ENCODE data around the gene MAGEF1.

MAGEF1 gene

DNA sequence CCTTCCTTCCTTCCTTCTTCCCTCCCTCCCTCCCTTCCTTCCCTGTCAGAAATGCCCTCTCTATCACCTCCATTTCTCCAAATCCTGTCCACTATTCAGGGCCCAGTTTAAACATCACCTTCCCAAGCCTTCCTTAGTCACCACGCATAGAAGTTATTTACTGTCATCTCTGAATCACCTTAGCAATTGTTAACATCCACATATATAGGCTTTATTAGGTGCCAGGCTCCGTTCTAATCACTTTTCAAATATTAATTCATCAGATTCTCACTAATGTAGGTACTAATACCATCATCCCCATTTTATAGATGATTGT lies 1.1 kb upstream of the MAGEF1 start:
- no peak overlapping the region for H3K18ac ChIP-seq (ENCODE audit: low read length)
- peaks cover 3 to 8% of the 10 kb centered on the region in 2 donors for H3K9me3 ChIP-seq (replicated peaks in 1 of 2; ENCODE audit: control insufficient read depth in 2 of 2, insufficient read depth in 1 of 2, low read depth in 1 of 2, low read length in 2 of 2)
- no peak overlapping the region for H2AFZ ChIP-seq (ENCODE audit: low read length)
- peaks cover 8 to 23% of the 10 kb centered on the region in 2 donors for H3K36me3 ChIP-seq (replicated peaks in 1 of 2; ENCODE audit: control insufficient read depth in 2 of 2, insufficient read depth in 2 of 2, low read length in 2 of 2)
- H3K79me1 ChIP-seq (ENCODE audit: low read depth, low read length) = peaks cover 2% of the 10 kb centered on the region
- H3K9ac ChIP-seq (ENCODE audit: low read depth, low read length, poor library complexity) = no peak overlapping the region
- no peak overlapping the region for H4K91ac ChIP-seq (ENCODE audit: low read depth, low read length, poor library complexity)
- no peak overlapping the region for H2BK5ac ChIP-seq (ENCODE audit: low read length)
- H3K4me1 ChIP-seq (ENCODE audit: control insufficient read depth in 2 of 2, insufficient read depth in 1 of 2, low read depth in 1 of 2, low read length in 2 of 2) = peaks cover 20 to 23% of the 10 kb centered on the region in 2 donors
- H3K4me2 ChIP-seq (ENCODE audit: insufficient read depth, low read length, poor library complexity, severe bottlenecking) = no peak overlapping the region
- H3K4ac ChIP-seq (ENCODE audit: low read length) = no peak overlapping the region
- H2AK5ac ChIP-seq (ENCODE audit: low read depth, low read length) = no peak overlapping the region
- no peak overlapping the region for H2BK120ac ChIP-seq (ENCODE audit: low read depth, low read length)
- H3K23ac ChIP-seq (ENCODE audit: low read depth, low read length, poor library complexity) = no peak overlapping the region
- H2BK15ac ChIP-seq (ENCODE audit: low read length) = no peak overlapping the region
- WGBS, 2 donors (ENCODE audit: extremely low coverage in 2 of 2, insufficient read length in 2 of 2, insufficient replicate concordance in 1 of 2) = no CpG with 5 or more reads among the region's 2 CpGs
- no peak overlapping the region for H3K14ac ChIP-seq (ENCODE audit: low read length)
- H4K8ac ChIP-seq (ENCODE audit: low read depth, low read length) = no peak overlapping the region
- no peak overlapping the region for H3K27ac ChIP-seq (replicated peaks; ENCODE audit: low read length)
- no peak overlapping the region for H2BK12ac ChIP-seq (ENCODE audit: low read length)
- H3K27me3 ChIP-seq (ENCODE audit: control insufficient read depth in 3 of 3, insufficient read depth in 3 of 3, low read depth in 1 of 3, low read length in 3 of 3) = no peaks in the 10 kb centered on the region
- H3K4me3 ChIP-seq (ENCODE audit: low read length in 2 of 2) = peak overlapping the region in 1 of 2 donors; percentile 67
- no peak for DNase-seq (ENCODE audit: low spot score)

DNA sequence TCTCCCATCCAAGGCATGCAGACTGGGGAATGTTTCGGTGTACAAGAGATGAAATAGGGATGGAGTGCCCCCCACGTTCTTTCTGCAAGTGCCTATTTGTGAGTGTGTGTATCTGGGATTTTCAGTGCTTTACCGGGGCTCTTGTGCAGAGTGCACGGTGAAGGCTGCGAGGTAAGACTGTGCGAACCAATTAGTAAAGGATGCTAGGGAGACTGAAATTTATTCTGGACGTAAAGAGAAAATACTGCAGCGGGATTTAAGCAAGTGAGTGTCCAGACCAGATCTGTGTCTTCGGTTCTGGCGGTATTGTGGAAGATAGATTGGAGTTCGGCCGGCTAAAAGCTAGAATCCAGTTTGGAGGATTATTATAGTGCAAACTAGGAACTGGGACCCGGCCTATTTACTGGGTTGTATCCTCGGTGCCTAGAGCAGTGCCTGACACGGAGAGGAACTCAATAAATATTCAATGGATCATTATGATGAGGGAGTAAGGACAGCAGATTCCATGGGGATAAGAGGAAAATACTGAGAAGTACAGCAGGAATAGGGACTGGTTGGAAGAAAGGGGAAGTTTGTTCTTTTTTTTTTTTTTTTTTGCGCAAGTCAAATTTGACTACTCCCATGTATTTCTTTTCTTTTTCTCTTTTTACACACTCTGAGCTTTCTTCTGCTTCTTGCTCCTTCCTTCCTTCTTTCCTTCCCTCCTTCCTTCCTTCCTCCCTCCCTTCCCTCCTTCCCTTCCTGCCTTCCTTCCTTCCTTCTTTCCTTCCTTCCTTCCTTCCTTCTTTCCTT lies 580 bp upstream of the MAGEF1 start:
- H3K18ac ChIP-seq (ENCODE audit: low read length) = no peak overlapping the region
- H3K36me3 ChIP-seq (replicated peaks in 1 of 2; ENCODE audit: control insufficient read depth in 2 of 2, insufficient read depth in 2 of 2, low read length in 2 of 2) = peaks cover 10 to 29% of the 10 kb centered on the region in 2 donors
- H2AK5ac ChIP-seq (ENCODE audit: low read depth, low read length) = no peak overlapping the region
- H3K4me2 ChIP-seq (ENCODE audit: insufficient read depth, low read length, poor library complexity, severe bottlenecking) = peak overlapping the region; percentile 77
- H3K23ac ChIP-seq (ENCODE audit: low read depth, low read length, poor library complexity) = no peak overlapping the region
- H2BK12ac ChIP-seq (ENCODE audit: low read length) = no peak overlapping the region
- WGBS, 2 donors (ENCODE audit: extremely low coverage in 2 of 2, insufficient read length in 2 of 2, insufficient replicate concordance in 1 of 2) = no CpG with 5 or more reads among the region's 16 CpGs
- H3K27ac ChIP-seq (replicated peaks; ENCODE audit: low read length) = peak overlapping the region; percentile 66
- no peak overlapping the region for H3K14ac ChIP-seq (ENCODE audit: low read length)
- no peaks in the 10 kb centered on the region for H3K27me3 ChIP-seq (ENCODE audit: control insufficient read depth in 3 of 3, insufficient read depth in 3 of 3, low read depth in 1 of 3, low read length in 3 of 3)
- H2BK5ac ChIP-seq (ENCODE audit: low read length) = peak overlapping the region; percentile 97
- no peak overlapping the region for H3K4ac ChIP-seq (ENCODE audit: low read length)
- no peak overlapping the region for H2BK120ac ChIP-seq (ENCODE audit: low read depth, low read length)
- H3K4me3 ChIP-seq (ENCODE audit: low read length in 2 of 2) = peak overlapping the region; percentile 67 to 80
- H4K8ac ChIP-seq (ENCODE audit: low read depth, low read length) = no peak overlapping the region
- H3K9me3 ChIP-seq (replicated peaks in 1 of 2; ENCODE audit: control insufficient read depth in 2 of 2, insufficient read depth in 1 of 2, low read depth in 1 of 2, low read length in 2 of 2) = peaks cover 5 to 13% of the 10 kb centered on the region in 2 donors
- no peak overlapping the region for H4K91ac ChIP-seq (ENCODE audit: low read depth, low read length, poor library complexity)
- H2BK15ac ChIP-seq (ENCODE audit: low read length) = no peak overlapping the region
- H3K4me1 ChIP-seq (ENCODE audit: control insufficient read depth in 2 of 2, insufficient read depth in 1 of 2, low read depth in 1 of 2, low read length in 2 of 2) = peaks cover 14 to 18% of the 10 kb centered on the region in 2 donors
- peaks cover 2% of the 10 kb centered on the region for H3K79me1 ChIP-seq (ENCODE audit: low read depth, low read length)
- H2AFZ ChIP-seq (ENCODE audit: low read length) = peak overlapping the region; percentile 90
- peak overlapping the region; percentile 72 for H3K9ac ChIP-seq (ENCODE audit: low read depth, low read length, poor library complexity)
- no peak for DNase-seq (ENCODE audit: low spot score)

DNA sequence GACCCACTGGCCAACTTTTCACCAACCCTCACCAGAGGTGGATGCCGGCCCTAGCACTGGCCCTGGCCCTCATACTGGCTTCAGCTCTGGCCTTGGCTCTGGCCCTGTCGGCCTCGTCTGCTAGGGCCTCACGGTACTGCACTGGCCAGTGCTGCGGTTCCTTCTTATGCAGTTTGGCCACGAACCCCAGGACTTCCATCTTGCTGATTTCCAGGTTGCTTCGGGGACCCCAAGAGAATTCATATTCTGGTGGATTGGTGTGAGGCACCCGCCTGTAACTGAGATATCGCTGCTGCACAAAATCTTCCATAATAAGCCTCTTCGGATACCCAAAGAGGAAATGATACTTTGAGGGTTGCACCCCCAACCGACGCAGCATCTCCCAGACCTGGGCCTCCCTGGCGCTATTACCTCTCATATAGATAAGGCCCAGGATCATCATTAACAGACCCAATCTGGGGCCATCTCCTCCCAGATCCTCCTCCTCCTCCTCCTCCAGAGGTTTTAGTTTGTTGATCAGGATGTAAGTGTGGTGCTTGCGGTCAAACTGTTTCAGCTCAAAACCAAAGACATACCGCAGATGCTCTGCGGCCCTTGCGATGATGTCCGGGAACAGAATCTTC lies 883 bp downstream of the MAGEF1 start:
- Histone ChIP-seq H2BK5ac (ENCODE audit: low read length) (peak overlapping the region; percentile 97), H2BK12ac (ENCODE audit: low read length) (no peak overlapping the region), H3K4me1 (ENCODE audit: control insufficient read depth in 2 of 2, insufficient read depth in 1 of 2, low read depth in 1 of 2, low read length in 2 of 2) (peaks cover 4 to 8% of the 10 kb centered on the region in 2 donors), H2BK120ac (ENCODE audit: low read depth, low read length) (peak overlapping the region; percentile 78), H3K27ac (replicated peaks; ENCODE audit: low read length) (peak overlapping the region; percentile 96), H3K23ac (ENCODE audit: low read depth, low read length, poor library complexity) (peak overlapping the region; percentile 99), H3K27me3 (ENCODE audit: control insufficient read depth in 3 of 3, insufficient read depth in 3 of 3, low read depth in 1 of 3, low read length in 3 of 3) (no peaks in the 10 kb centered on the region), H4K91ac (ENCODE audit: low read depth, low read length, poor library complexity) (no peak overlapping the region), H3K9me3 (replicated peaks in 1 of 2; ENCODE audit: control insufficient read depth in 2 of 2, insufficient read depth in 1 of 2, low read depth in 1 of 2, low read length in 2 of 2) (peaks cover 8 to 20% of the 10 kb centered on the region in 2 donors), H3K36me3 (replicated peaks in 1 of 2; ENCODE audit: control insufficient read depth in 2 of 2, insufficient read depth in 2 of 2, low read length in 2 of 2) (peaks cover 13 to 33% of the 10 kb centered on the region in 2 donors), H2AK5ac (ENCODE audit: low read depth, low read length) (peak overlapping the region; percentile 97), H3K79me1 (ENCODE audit: low read depth, low read length) (peaks cover 2% of the 10 kb centered on the region), H2BK15ac (ENCODE audit: low read length) (peak overlapping the region; percentile 83), H3K4ac (ENCODE audit: low read length) (peak overlapping the region; percentile 99), H3K9ac (ENCODE audit: low read depth, low read length, poor library complexity) (peak overlapping the region; percentile 99), H2AFZ (ENCODE audit: low read length) (peak overlapping the region; percentile 90), H3K18ac (ENCODE audit: low read length) (peak overlapping the region; percentile 100), H4K8ac (ENCODE audit: low read depth, low read length) (peak overlapping the region; percentile 78), H3K14ac (ENCODE audit: low read length) (peak overlapping the region; percentile 98), H3K4me2 (ENCODE audit: insufficient read depth, low read length, poor library complexity, severe bottlenecking) (peak overlapping the region; percentile 87), H3K4me3 (ENCODE audit: low read length in 2 of 2) (peak overlapping the region; percentile 67 to 99)
- no peak for DNase-seq (ENCODE audit: low spot score)
- no CpG with 5 or more reads among the region's 18 CpGs for WGBS, 2 donors (ENCODE audit: extremely low coverage in 2 of 2, insufficient read length in 2 of 2, insufficient replicate concordance in 1 of 2)

DNA sequence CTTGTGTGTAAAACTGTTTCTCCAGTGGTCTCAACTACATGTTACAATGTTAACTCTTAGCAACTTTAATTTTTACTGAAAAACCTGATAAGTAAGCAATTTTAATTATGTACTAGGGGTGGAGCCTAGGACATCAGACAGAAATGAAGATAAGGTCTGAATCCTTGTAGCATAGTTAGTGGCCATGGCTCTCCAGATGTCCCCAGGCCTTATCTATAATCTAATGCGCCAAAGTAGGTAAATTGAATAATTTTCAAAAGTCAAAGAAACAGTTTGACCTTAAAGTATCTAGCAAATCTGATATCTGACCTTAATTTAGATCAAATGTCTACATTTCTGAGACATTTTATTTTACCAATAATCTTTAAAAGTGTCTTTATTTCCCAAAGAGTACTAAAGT lies 8.2 kb downstream of the MAGEF1 start:
- H2BK120ac ChIP-seq (ENCODE audit: low read depth, low read length) = no peak overlapping the region
- H3K4ac ChIP-seq (ENCODE audit: low read length) = no peak overlapping the region
- H2AFZ ChIP-seq (ENCODE audit: low read length) = no peak overlapping the region
- H3K79me1 ChIP-seq (ENCODE audit: low read depth, low read length) = no peaks in the 10 kb centered on the region
- H3K4me3 ChIP-seq (ENCODE audit: low read length in 2 of 2) = no peak overlapping the region
- no peak overlapping the region for H2BK12ac ChIP-seq (ENCODE audit: low read length)
- H3K27me3 ChIP-seq (ENCODE audit: control insufficient read depth in 3 of 3, insufficient read depth in 3 of 3, low read depth in 1 of 3, low read length in 3 of 3) = no peaks in the 10 kb centered on the region
- H3K9me3 ChIP-seq (replicated peaks in 1 of 2; ENCODE audit: control insufficient read depth in 2 of 2, insufficient read depth in 1 of 2, low read depth in 1 of 2, low read length in 2 of 2) = peaks cover 8 to 33% of the 10 kb centered on the region in 2 donors
- H2BK5ac ChIP-seq (ENCODE audit: low read length) = no peak overlapping the region
- H3K4me2 ChIP-seq (ENCODE audit: insufficient read depth, low read length, poor library complexity, severe bottlenecking) = no peak overlapping the region
- H2AK5ac ChIP-seq (ENCODE audit: low read depth, low read length) = no peak overlapping the region
- no peak overlapping the region for H3K23ac ChIP-seq (ENCODE audit: low read depth, low read length, poor library complexity)
- H3K9ac ChIP-seq (ENCODE audit: low read depth, low read length, poor library complexity) = no peak overlapping the region
- H3K27ac ChIP-seq (replicated peaks; ENCODE audit: low read length) = no peak overlapping the region
- H4K91ac ChIP-seq (ENCODE audit: low read depth, low read length, poor library complexity) = no peak overlapping the region
- H4K8ac ChIP-seq (ENCODE audit: low read depth, low read length) = no peak overlapping the region
- H3K18ac ChIP-seq (ENCODE audit: low read length) = no peak overlapping the region
- no peak overlapping the region for H2BK15ac ChIP-seq (ENCODE audit: low read length)
- no peaks in the 10 kb centered on the region for H3K4me1 ChIP-seq (ENCODE audit: control insufficient read depth in 2 of 2, insufficient read depth in 1 of 2, low read depth in 1 of 2, low read length in 2 of 2)
- no CpG with 5 or more reads among the region's 1 CpG for WGBS, 2 donors (ENCODE audit: extremely low coverage in 2 of 2, insufficient read length in 2 of 2, insufficient replicate concordance in 1 of 2)
- no peak for DNase-seq (ENCODE audit: low spot score)
- peaks cover 8 to 15% of the 10 kb centered on the region in 2 donors for H3K36me3 ChIP-seq (replicated peaks in 1 of 2; ENCODE audit: control insufficient read depth in 2 of 2, insufficient read depth in 2 of 2, low read length in 2 of 2)
- no peak overlapping the region for H3K14ac ChIP-seq (ENCODE audit: low read length)

Measured in neuronal stem cell (in vitro differentiated cells).